ENCODE measurements around the gene PDE10A. TPM values are rescaled to one million over a fixed set of nuclear protein-coding genes. Genes with fewer than 3 reads are reported as not detected.

The PDE10A gene
- total RNA-seq, 4 donors from 2014 or later, result 2.7 to 8.8 (median 7.0) TPM

GRCh38 chr6:165644586-165645266 lies 18.3 kb downstream of the PDE10A start:
- TF ChIP-seq CTCF (IDR thresholded peaks at IDR 0.05; ENCODE audit: low read depth), result no peak

GRCh38 chr6:165643015-165643414 lies 20.0 kb downstream of the PDE10A start:
- TF ChIP-seq CTCF (IDR thresholded peaks at IDR 0.05; ENCODE audit: low read depth), result no peak

GRCh38 chr6:165641672-165642156 lies 21.3 kb downstream of the PDE10A start:
- TF ChIP-seq CTCF (IDR thresholded peaks at IDR 0.05; ENCODE audit: low read depth), result no peak

- TF ChIP-seq CTCF (IDR thresholded peaks at IDR 0.05; ENCODE audit: low read depth), result no peak
These were observed 22.2 kb downstream of the PDE10A start for GRCh38 chr6:165640806-165641205.

- TF ChIP-seq CTCF (IDR thresholded peaks at IDR 0.05; ENCODE audit: low read depth), result no peak
These were observed 24.5 kb downstream of the PDE10A start for GRCh38 chr6:165638530-165638929.

- TF ChIP-seq CTCF (IDR thresholded peaks at IDR 0.05; ENCODE audit: low read depth), result no peak
These were observed 25.5 kb downstream of the PDE10A start for GRCh38 chr6:165637586-165637985.

GRCh38 chr6:165636402-165637048 lies 26.5 kb downstream of the PDE10A start:
- no peak for TF ChIP-seq CTCF (IDR thresholded peaks at IDR 0.05; ENCODE audit: low read depth)

Measured in subcutaneous adipose tissue (tissue), 4 donors.